Neuronal stem cell (in vitro differentiated cells): Measurements from ENCODE around the gene ABCB11.

ENCODE experiments used
- DNase-seq: peaks from one replicate; pipeline ENCODE4 v3.0.0-alpha.2; 2013; ENCODE audit warnings: low spot score
- H2AFZ ChIP-seq: one replicate; pipeline ENCODE4 v1.6.1; 2013; ENCODE audit warnings: mild to moderate bottlenecking, low read length, inconsistent platforms
- H2AK5ac ChIP-seq: 2 replicates; pipeline ENCODE4 v1.6.1; 2013; ENCODE audit warnings: low read depth, mild to moderate bottlenecking, inconsistent platforms, low read length, moderate library complexity, mixed read lengths
- H2BK120ac ChIP-seq: 2 replicates; pipeline ENCODE4 v1.6.1; 2013; ENCODE audit warnings: low read depth, mild to moderate bottlenecking, inconsistent platforms, low read length, moderate library complexity, mixed read lengths
- H2BK12ac ChIP-seq: one replicate; pipeline ENCODE4 v1.6.1; 2013; ENCODE audit warnings: low read length, inconsistent platforms
- H2BK15ac ChIP-seq: 2 replicates; pipeline ENCODE4 v1.6.1; 2013; ENCODE audit warnings: mild to moderate bottlenecking, low read length, inconsistent platforms, mixed read lengths
- H2BK5ac ChIP-seq: one replicate; pipeline ENCODE4 v1.6.1; 2013; ENCODE audit warnings: inconsistent platforms, mild to moderate bottlenecking, low read length, moderate library complexity
- H3K14ac ChIP-seq: one replicate; pipeline ENCODE4 v1.6.1; 2013; ENCODE audit warnings: low read length, inconsistent platforms
- H3K18ac ChIP-seq: 2 replicates; pipeline ENCODE4 v1.6.1; 2013; ENCODE audit warnings: low read length, inconsistent platforms
- H3K23ac ChIP-seq: 2 replicates; pipeline ENCODE4 v1.6.1; 2013; ENCODE audit warnings: low read depth, mild to moderate bottlenecking, mixed read lengths, low read length, inconsistent platforms; ENCODE audit not compliant: poor library complexity
- H3K27ac ChIP-seq: replicated peaks from 3 replicates; pipeline ENCODE4 v1.5.1; 2013; ENCODE audit warnings: low read length, inconsistent platforms
- H3K27me3 ChIP-seq, 3 experiments: 2 replicates each; pipeline ENCODE4 v1.6.1; 2013; ENCODE audit warnings: low read length in 3 of 3, mild to moderate bottlenecking in 2 of 3, inconsistent platforms in 1 of 3, low read depth in 1 of 3, mixed read lengths in 1 of 3, moderate library complexity in 1 of 3; ENCODE audit not compliant: control insufficient read depth in 3 of 3, insufficient read depth in 3 of 3
- H3K36me3 ChIP-seq, 2 donors: replicated peaks in 1 of 2; 2 replicates each; pipeline ENCODE4 v1.6.1; 2013; ENCODE audit warnings: low read length in 2 of 2; ENCODE audit not compliant: control insufficient read depth in 2 of 2, insufficient read depth in 2 of 2
- H3K4ac ChIP-seq: 2 replicates; pipeline ENCODE4 v1.6.1; 2013; ENCODE audit warnings: inconsistent platforms, mild to moderate bottlenecking, low read length, moderate library complexity
- H3K4me1 ChIP-seq, 2 donors: 1 replicate in 1 of 2; 2 replicates in 1 of 2; pipeline ENCODE4 v1.6.1; 2013; ENCODE audit warnings: low read length in 2 of 2, low read depth in 1 of 2; ENCODE audit not compliant: control insufficient read depth in 2 of 2, insufficient read depth in 1 of 2
- H3K4me2 ChIP-seq: one replicate; pipeline ENCODE4 v1.6.1; 2013; ENCODE audit warnings: mild to moderate bottlenecking, low read length, inconsistent platforms; ENCODE audit not compliant: insufficient read depth, poor library complexity, severe bottlenecking
- H3K4me3 ChIP-seq, 2 donors: 2 replicates each; pipeline ENCODE4 v1.5.1; 2013; ENCODE audit warnings: low read length in 2 of 2, mild to moderate bottlenecking in 2 of 2, inconsistent platforms in 1 of 2, moderate library complexity in 1 of 2
- H3K79me1 ChIP-seq: one replicate; pipeline ENCODE4 v1.6.1; 2013; ENCODE audit warnings: low read depth, mild to moderate bottlenecking, inconsistent platforms, low read length, moderate library complexity
- H3K9ac ChIP-seq: one replicate; pipeline ENCODE4 v1.6.1; 2013; ENCODE audit warnings: mild to moderate bottlenecking, low read depth, low read length, inconsistent platforms; ENCODE audit not compliant: poor library complexity
- H3K9me3 ChIP-seq, 2 donors: replicated peaks in 1 of 2; 2 replicates each; pipeline versions ENCODE3 to v1.6.1; 2013; ENCODE audit warnings: low read length in 2 of 2, mild to moderate bottlenecking in 2 of 2, inconsistent platforms in 1 of 2, low read depth in 1 of 2, mixed read lengths in 1 of 2, moderate library complexity in 1 of 2; ENCODE audit not compliant: control insufficient read depth in 2 of 2, insufficient read depth in 1 of 2
- H4K8ac ChIP-seq: one replicate; pipeline ENCODE4 v1.6.1; 2013; ENCODE audit warnings: low read depth, mild to moderate bottlenecking, inconsistent platforms, low read length, moderate library complexity
- H4K91ac ChIP-seq: one replicate; pipeline ENCODE4 v1.6.1; 2013; ENCODE audit warnings: low read length, low read depth, mild to moderate bottlenecking, inconsistent platforms; ENCODE audit not compliant: poor library complexity
- WGBS, 2 donors: extraction: QIAGEN DNeasy Blood & Tissue Kit; methylation state at CpG; one replicate each; pipeline ENCODE4 v1.1.7; 2013; ENCODE audit warnings: missing lambda C conversion rate in 2 of 2, mixed read lengths in 1 of 2; ENCODE audit not compliant: insufficient read length in 2 of 2, insufficient replicate concordance in 1 of 2; ENCODE audit errors: extremely low coverage in 2 of 2; 5-methylcytosine and 5-hydroxymethylcytosine counted together

Gene ABCB11

GRCh38 chr2:168997794-168998193 lies 33.3 kb downstream of the ABCB11 start:
- Histone ChIP-seq H3K4me1 (peaks cover 0 to 3% of the 10 kb centered on the region in 2 donors), H2AFZ (no peak overlapping the region), H3K14ac (no peak overlapping the region), H3K23ac (no peak overlapping the region), H3K27ac (no peak overlapping the region), H3K79me1 (no peaks in the 10 kb centered on the region), H4K8ac (no peak overlapping the region), H3K9me3 (no peaks in the 10 kb centered on the region), H2AK5ac (no peak overlapping the region), H2BK12ac (no peak overlapping the region), H3K4ac (no peak overlapping the region), H3K27me3 (no peaks in the 10 kb centered on the region), H2BK120ac (no peak overlapping the region), H3K4me3 (no peak overlapping the region), H3K36me3 (no peaks in the 10 kb centered on the region), H4K91ac (no peak overlapping the region), H2BK5ac (no peak overlapping the region), H2BK15ac (no peak overlapping the region), H3K18ac (no peak overlapping the region), H3K4me2 (no peak overlapping the region), H3K9ac (no peak overlapping the region)
- no CpG with 5 or more reads among the region's 1 CpG for WGBS, 2 donors
- no peak for DNase-seq

- H3K14ac ChIP-seq: no peak overlapping the region
- no peak overlapping the region for H3K23ac ChIP-seq
- H4K8ac ChIP-seq: no peak overlapping the region
- H2AFZ ChIP-seq: no peak overlapping the region
- H2BK120ac ChIP-seq: no peak overlapping the region
- H3K27me3 ChIP-seq: no peaks in the 10 kb centered on the region
- H2BK15ac ChIP-seq: no peak overlapping the region
- H3K36me3 ChIP-seq: no peaks in the 10 kb centered on the region
- H3K18ac ChIP-seq: no peak overlapping the region
- DNase-seq: no peak
- no peak overlapping the region for H2BK12ac ChIP-seq
- H3K9ac ChIP-seq: no peak overlapping the region
- no CpG with 5 or more reads among the region's 1 CpG for WGBS, 2 donors
- no peaks in the 10 kb centered on the region for H3K9me3 ChIP-seq
- H3K4me2 ChIP-seq: no peak overlapping the region
- no peak overlapping the region for H2BK5ac ChIP-seq
- H2AK5ac ChIP-seq: no peak overlapping the region
- no peak overlapping the region for H4K91ac ChIP-seq
- no peaks in the 10 kb centered on the region for H3K79me1 ChIP-seq
- no peak overlapping the region for H3K4me3 ChIP-seq
- H3K27ac ChIP-seq: no peak overlapping the region
- no peak overlapping the region for H3K4ac ChIP-seq
- peaks cover 0 to 3% of the 10 kb centered on the region in 2 donors for H3K4me1 ChIP-seq
Observed at GRCh38 chr2:168997118-168997521, 34.0 kb downstream of the ABCB11 start.

GRCh38 chr2:168995744-168996143 lies 35.4 kb downstream of the ABCB11 start:
- Histone ChIP-seq H3K79me1 (no peaks in the 10 kb centered on the region), H3K27me3 (no peaks in the 10 kb centered on the region), H3K23ac (no peak overlapping the region), H3K14ac (no peak overlapping the region), H2AK5ac (no peak overlapping the region), H3K4me2 (no peak overlapping the region), H2BK15ac (no peak overlapping the region), H3K4ac (no peak overlapping the region), H2AFZ (no peak overlapping the region), H4K91ac (no peak overlapping the region), H3K36me3 (no peaks in the 10 kb centered on the region), H3K4me1 (peaks cover 0 to 3% of the 10 kb centered on the region in 2 donors), H2BK5ac (no peak overlapping the region), H3K9ac (no peak overlapping the region), H3K9me3 (no peaks in the 10 kb centered on the region), H3K18ac (no peak overlapping the region), H3K4me3 (no peak overlapping the region), H3K27ac (no peak overlapping the region), H4K8ac (no peak overlapping the region), H2BK120ac (no peak overlapping the region), H2BK12ac (no peak overlapping the region)
- WGBS, 2 donors: no CpG with 5 or more reads among the region's 1 CpG
- DNase-seq: no peak

DNA sequence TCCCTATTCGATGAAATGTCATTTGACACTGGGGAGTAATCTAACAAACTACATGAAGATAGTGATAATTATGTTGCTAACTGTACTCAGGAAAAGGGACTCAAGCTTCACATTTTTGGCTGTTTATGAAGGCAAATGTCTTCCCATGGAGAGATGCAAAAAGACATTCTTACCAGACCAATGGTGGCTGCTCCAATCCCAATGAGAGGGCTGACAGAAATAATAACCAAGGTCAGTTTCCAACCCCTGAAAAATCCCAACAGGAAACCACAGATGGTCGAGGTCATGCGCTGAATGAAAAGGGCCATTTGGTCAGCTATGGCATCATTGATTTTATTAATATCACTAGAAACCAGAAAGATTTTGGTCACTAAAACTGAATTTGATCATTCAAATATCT lies 37.6 kb downstream of the ABCB11 start:
- Histone ChIP-seq H3K23ac (no peak overlapping the region), H3K18ac (no peak overlapping the region), H2AFZ (peak overlapping the region; percentile 7), H3K4me1 (peaks cover 0 to 3% of the 10 kb centered on the region in 2 donors), H3K79me1 (no peaks in the 10 kb centered on the region), H3K9ac (no peak overlapping the region), H4K8ac (no peak overlapping the region), H3K9me3 (no peaks in the 10 kb centered on the region), H2BK120ac (no peak overlapping the region), H2BK12ac (no peak overlapping the region), H3K14ac (no peak overlapping the region), H3K27ac (no peak overlapping the region), H4K91ac (no peak overlapping the region), H3K27me3 (no peaks in the 10 kb centered on the region), H2BK5ac (no peak overlapping the region), H2BK15ac (no peak overlapping the region), H3K4me2 (no peak overlapping the region), H3K4ac (no peak overlapping the region), H2AK5ac (no peak overlapping the region), H3K4me3 (no peak overlapping the region), H3K36me3 (no peaks in the 10 kb centered on the region)
- DNase-seq: no peak
- WGBS, 2 donors: no CpG with 5 or more reads among the region's 3 CpGs
